ENCODE data around the gene PAWR. TPM values are rescaled to one million over a fixed set of nuclear protein-coding genes. Genes with fewer than 3 reads are reported as not detected.

PAWR gene
- total and polyA plus RNA-seq, 2 of the 13 experiments (the other 11 are each of a cell fraction or from before 2014, with no cell fraction given), result 29.1 to 36.1 TPM

DNA sequence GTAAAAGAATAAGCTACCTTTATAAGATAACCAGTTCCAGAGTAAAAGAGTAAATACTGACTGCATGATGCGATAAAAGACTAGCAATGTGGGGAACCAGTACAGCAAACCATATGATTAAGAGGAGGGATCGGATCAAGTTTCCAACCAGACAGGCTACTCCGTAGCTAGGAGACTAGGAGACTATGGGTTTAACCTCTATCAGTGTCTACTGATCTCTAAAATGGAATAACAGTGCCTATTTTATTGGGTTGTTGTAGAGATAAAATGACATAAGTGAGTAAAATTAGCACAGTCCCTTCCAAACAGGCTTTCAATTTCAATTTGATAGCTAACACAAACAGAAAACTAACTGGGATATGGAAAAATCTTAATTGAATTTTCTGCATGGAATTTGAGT is 76.0 kb downstream of the PAWR start:
- H2AFZ ChIP-seq (ENCODE audit: low read length), result no peak overlapping the region
- no peaks in the 10 kb centered on the region for H3K4me1 ChIP-seq (ENCODE audit: insufficient read depth, low read length)
- H4K20me1 ChIP-seq (ENCODE audit: insufficient read depth, low read length), result peaks cover 8% of the 10 kb centered on the region; the same call in 1 of the 2 replicates
- H3K4me2 ChIP-seq (ENCODE audit: low read depth, low read length), result no peak overlapping the region
- peaks cover 15% of the 10 kb centered on the region for H3K79me2 ChIP-seq (ENCODE audit: insufficient read depth, low read length)
- CTCF ChIA-PET (ENCODE audit: low intra/inter-chr PET ratio, low total read pairs), result no interaction called here
- H3K27me3 ChIP-seq (ENCODE audit: control insufficient read depth in 1 of 2, insufficient read depth in 2 of 2, low read length in 2 of 2), result no peaks in the 10 kb centered on the region
- no peak overlapping the region for H3K9ac ChIP-seq (ENCODE audit: insufficient read depth, low read depth, low read length)
- H3K9me3 ChIP-seq (ENCODE audit: low read length), result no peaks in the 10 kb centered on the region
- DNase-seq (ENCODE audit: low spot score), result no peak
- BruUV-seq (replicated peaks), result no TSS peak
- intact Hi-C loops (cut with micrococcal nuclease; ENCODE audit: unreplicated experiment), result no loop called here
- POLR2A ChIA-PET, result no interaction called here
- H3K27ac ChIP-seq (ENCODE audit: extremely low read length, insufficient read depth, low read length), result no peak overlapping the region
- in situ Hi-C loops (cut with HindIII; ENCODE audit: extremely low pct_ligation_motif_present, low pct_unique_long_range_greater_than_20kb), result no loop called here
- no peak for FAIRE-seq
- WGBS (ENCODE audit: low lambda C conversion rate), result 96% methylated on average over 3 of the region's 3 CpGs
- no peak for ATAC-seq
- no peak overlapping the region for H3K4me3 ChIP-seq (replicated peaks in 1 of 3; ENCODE audit: insufficient read depth in 1 of 3, low read depth in 2 of 3, low read length in 3 of 3)
- peaks cover 18 to 26% of the 10 kb centered on the region in 2 experiments for H3K36me3 ChIP-seq (replicated peaks in 1 of 2; ENCODE audit: control insufficient read depth in 1 of 2, insufficient read depth in 2 of 2, low read length in 2 of 2)
- no peak for TF ChIP-seq SMAD1 (CRISPR knock-in tag; IDR thresholded peaks at IDR 0.05; ENCODE audit: borderline replicate concordance, low read depth)
- TF ChIP-seq HES4 (CRISPR knock-in tag; IDR thresholded peaks at IDR 0.05; ENCODE audit: borderline replicate concordance), result no peak
- TF ChIP-seq ZNF205 (CRISPR knock-in tag; IDR thresholded peaks at IDR 0.05), result no peak
- TF ChIP-seq, protein P1, sequence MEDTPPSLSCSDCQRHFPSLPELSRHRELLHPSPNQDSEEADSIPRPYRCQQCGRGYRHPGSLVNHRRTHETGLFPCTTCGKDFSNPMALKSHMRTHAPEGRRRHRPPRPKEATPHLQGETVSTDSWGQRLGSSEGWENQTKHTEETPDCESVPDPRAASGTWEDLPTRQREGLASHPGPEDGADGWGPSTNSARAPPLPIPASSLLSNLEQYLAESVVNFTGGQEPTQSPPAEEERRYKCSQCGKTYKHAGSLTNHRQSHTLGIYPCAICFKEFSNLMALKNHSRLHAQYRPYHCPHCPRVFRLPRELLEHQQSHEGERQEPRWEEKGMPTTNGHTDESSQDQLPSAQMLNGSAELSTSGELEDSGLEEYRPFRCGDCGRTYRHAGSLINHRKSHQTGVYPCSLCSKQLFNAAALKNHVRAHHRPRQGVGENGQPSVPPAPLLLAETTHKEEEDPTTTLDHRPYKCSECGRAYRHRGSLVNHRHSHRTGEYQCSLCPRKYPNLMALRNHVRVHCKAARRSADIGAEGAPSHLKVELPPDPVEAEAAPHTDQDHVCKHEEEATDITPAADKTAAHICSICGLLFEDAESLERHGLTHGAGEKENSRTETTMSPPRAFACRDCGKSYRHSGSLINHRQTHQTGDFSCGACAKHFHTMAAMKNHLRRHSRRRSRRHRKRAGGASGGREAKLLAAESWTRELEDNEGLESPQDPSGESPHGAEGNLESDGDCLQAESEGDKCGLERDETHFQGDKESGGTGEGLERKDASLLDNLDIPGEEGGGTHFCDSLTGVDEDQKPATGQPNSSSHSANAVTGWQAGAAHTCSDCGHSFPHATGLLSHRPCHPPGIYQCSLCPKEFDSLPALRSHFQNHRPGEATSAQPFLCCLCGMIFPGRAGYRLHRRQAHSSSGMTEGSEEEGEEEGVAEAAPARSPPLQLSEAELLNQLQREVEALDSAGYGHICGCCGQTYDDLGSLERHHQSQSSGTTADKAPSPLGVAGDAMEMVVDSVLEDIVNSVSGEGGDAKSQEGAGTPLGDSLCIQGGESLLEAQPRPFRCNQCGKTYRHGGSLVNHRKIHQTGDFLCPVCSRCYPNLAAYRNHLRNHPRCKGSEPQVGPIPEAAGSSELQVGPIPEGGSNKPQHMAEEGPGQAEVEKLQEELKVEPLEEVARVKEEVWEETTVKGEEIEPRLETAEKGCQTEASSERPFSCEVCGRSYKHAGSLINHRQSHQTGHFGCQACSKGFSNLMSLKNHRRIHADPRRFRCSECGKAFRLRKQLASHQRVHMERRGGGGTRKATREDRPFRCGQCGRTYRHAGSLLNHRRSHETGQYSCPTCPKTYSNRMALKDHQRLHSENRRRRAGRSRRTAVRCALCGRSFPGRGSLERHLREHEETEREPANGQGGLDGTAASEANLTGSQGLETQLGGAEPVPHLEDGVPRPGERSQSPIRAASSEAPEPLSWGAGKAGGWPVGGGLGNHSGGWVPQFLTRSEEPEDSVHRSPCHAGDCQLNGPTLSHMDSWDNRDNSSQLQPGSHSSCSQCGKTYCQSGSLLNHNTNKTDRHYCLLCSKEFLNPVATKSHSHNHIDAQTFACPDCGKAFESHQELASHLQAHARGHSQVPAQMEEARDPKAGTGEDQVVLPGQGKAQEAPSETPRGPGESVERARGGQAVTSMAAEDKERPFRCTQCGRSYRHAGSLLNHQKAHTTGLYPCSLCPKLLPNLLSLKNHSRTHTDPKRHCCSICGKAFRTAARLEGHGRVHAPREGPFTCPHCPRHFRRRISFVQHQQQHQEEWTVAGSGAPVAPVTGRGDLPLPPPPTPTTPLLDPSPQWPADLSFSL (CRISPR knock-in tag; IDR thresholded peaks at IDR 0.05), result no peak
- no peak for TF ChIP-seq KMT2B (CRISPR knock-in tag; IDR thresholded peaks at IDR 0.05)
- no peak for TF ChIP-seq MLLT10 (CRISPR knock-in tag; IDR thresholded peaks at IDR 0.05)
- no peak for TF ChIP-seq KAT7 (CRISPR knock-in tag; IDR thresholded peaks at IDR 0.05; ENCODE audit: borderline replicate concordance)
- no peak for TF ChIP-seq HNRNPK (IDR thresholded peaks at IDR 0.05; ENCODE audit: low read depth, low read length, poor library complexity, severe bottlenecking)
- no peak for TF ChIP-seq ETV5 (CRISPR knock-in tag; IDR thresholded peaks at IDR 0.05; ENCODE audit: borderline replicate concordance)
- no peak for TF ChIP-seq FOXC1 (CRISPR knock-in tag; IDR thresholded peaks at IDR 0.05; ENCODE audit: borderline replicate concordance)
- no peak for TF ChIP-seq HIVEP1 (CRISPR knock-in tag; IDR thresholded peaks at IDR 0.05)
- no peak for TF ChIP-seq ZNF747 (CRISPR knock-in tag; IDR thresholded peaks at IDR 0.05; ENCODE audit: borderline replicate concordance)
- TF ChIP-seq, protein P2, sequence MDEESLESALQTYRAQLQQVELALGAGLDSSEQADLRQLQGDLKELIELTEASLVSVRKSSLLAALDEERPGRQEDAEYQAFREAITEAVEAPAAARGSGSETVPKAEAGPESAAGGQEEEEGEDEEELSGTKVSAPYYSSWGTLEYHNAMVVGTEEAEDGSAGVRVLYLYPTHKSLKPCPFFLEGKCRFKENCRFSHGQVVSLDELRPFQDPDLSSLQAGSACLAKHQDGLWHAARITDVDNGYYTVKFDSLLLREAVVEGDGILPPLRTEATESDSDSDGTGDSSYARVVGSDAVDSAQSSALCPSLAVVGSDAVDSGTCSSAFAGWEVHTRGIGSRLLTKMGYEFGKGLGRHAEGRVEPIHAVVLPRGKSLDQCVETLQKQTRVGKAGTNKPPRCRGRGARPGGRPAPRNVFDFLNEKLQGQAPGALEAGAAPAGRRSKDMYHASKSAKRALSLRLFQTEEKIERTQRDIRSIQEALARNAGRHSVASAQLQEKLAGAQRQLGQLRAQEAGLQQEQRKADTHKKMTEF (CRISPR knock-in tag; IDR thresholded peaks at IDR 0.05), result no peak
- TF ChIP-seq, protein P3, sequence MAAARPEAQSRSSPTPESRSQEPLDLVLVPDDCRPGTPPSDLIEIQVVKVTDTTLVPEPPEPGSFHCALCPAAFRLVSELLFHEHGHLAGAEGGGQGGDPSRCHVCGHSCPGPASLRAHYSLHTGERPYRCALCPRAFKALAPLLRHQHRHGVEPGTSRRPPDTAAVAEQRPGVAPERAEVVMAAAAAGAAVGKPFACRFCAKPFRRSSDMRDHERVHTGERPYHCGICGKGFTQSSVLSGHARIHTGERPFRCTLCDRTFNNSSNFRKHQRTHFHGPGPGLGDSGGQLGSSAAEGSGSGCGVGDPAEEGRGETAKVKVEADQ (CRISPR knock-in tag; IDR thresholded peaks at IDR 0.05; ENCODE audit: borderline replicate concordance), result no peak
- no peak for TF ChIP-seq ZNF138 (CRISPR knock-in tag; IDR thresholded peaks at IDR 0.05; ENCODE audit: low read depth)
- no peak for TF ChIP-seq RXRA (CRISPR knock-in tag; IDR thresholded peaks at IDR 0.05)
- no peak for TF ChIP-seq NFKBIZ (CRISPR knock-in tag; IDR thresholded peaks at IDR 0.05)
- TF ChIP-seq ZNF572 (CRISPR knock-in tag; IDR thresholded peaks at IDR 0.05), result no peak
- no peak for TF ChIP-seq GATA4 (IDR thresholded peaks at IDR 0.05; ENCODE audit: borderline replicate concordance, low read depth)
